Gastrocnemius medialis (tissue), 4 donors: Measurements from ENCODE around the gene C6orf118.
A peak's percentile ranks its signal among the peaks of the same experiment; 100 is the strongest.

Experiments used
- CTCF ChIP-seq, 5 experiments: fragments of 450-650 bp in 3 of 5; fragments of 200-600 bp in 2 of 5; sonication (generic) in 2 of 5; IDR thresholded peaks in 4 of 5; conservative IDR thresholded peaks in 1 of 5; 1 replicate in 4 of 5; 2 replicates in 1 of 5; pipeline ENCODE4 v1.5.1; 2016 to 2019; ENCODE audit warnings: antibody characterized with exemption in 5 of 5, mild to moderate bottlenecking in 3 of 5, moderate library complexity in 3 of 5
- POLR2A ChIP-seq, 2 donors: fragments of 450-650 bp; IDR thresholded peaks; one replicate each; pipeline ENCODE4 v1.6.1; 2017; ENCODE audit warnings: antibody characterized with exemption in 2 of 2, mild to moderate bottlenecking in 2 of 2, moderate library complexity in 2 of 2

DNA sequence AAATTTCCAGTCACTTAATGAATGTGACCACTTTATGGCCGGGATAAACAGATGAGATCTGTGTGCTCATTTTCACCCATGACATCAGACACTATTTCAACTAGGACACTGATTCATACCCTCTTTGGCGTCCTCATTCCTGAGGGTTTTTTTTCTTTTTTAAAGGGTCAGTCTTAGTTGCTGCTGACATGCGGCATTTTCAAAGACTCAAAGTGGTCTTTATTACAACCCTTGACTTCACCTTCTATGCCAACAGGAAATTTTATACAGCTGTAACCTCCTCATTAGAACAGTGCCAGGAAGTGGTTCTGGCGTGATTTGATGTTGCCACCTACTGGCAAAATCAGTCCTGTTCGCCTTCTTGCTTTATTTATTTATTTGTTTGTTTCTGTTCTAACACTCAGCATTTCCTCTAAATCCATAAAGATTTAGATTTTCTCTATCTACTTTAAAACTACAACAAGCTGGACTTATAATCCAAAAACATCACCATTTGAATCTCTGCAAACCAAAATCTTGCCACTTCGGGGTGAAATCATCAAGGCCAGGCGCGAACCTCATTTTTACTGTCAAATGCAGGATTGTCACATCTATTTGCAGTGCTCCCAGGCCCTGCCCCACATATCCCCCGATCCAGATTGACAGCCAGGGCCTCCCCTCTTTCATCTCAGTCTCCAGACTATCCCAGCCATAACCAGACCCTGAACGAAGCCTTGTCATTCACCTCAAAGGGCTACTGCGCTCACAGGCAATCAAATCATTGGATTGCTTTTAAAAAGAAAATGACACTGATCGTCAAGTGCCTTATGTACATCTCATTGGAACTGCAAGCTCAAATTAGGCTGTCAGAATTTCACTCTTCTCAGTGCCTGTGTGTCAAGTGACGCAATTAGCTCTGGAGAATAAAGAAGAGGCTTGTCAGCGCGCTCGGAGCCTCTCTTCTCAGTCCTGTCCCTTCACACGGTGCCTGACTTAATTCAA is 77.5 kb downstream of the C6orf118 start:
- peak; percentile 57 to 76 (median 74) for TF ChIP-seq CTCF (IDR thresholded peaks at IDR 0.05 in 4 of 5, conservative IDR thresholded peaks at IDR 0.05 in 1 of 5)
- TF ChIP-seq POLR2A (IDR thresholded peaks at IDR 0.05): no peak
